ENCODE data around the gene CPA4.

Gene CPA4

GRCh38 chr7:130362251-130362816 is 69.4 kb downstream of the CPA4 start:
- no peaks in the 10 kb centered on the region for H3K9me3 ChIP-seq (ENCODE audit: control insufficient read depth, low read depth, low read length)
- no peak overlapping the region for H3K27ac ChIP-seq (ENCODE audit: low read length)
- no peaks in the 10 kb centered on the region for H3K27me3 ChIP-seq (ENCODE audit: control insufficient read depth, insufficient read depth, low read length)
- peaks cover 11% of the 10 kb centered on the region for H3K4me1 ChIP-seq (ENCODE audit: control insufficient read depth, low read depth, low read length)
- H3K9ac ChIP-seq (ENCODE audit: low read length) = no peak overlapping the region
- no peak overlapping the region for H3K4me3 ChIP-seq (ENCODE audit: low read length)
- no peaks in the 10 kb centered on the region for H3K36me3 ChIP-seq (ENCODE audit: control insufficient read depth, low read depth, low read length)

- H3K27me3 ChIP-seq (ENCODE audit: control insufficient read depth, insufficient read depth, low read length) = no peaks in the 10 kb centered on the region
- no peak overlapping the region for H3K27ac ChIP-seq (ENCODE audit: low read length)
- peaks cover 11% of the 10 kb centered on the region for H3K4me1 ChIP-seq (ENCODE audit: control insufficient read depth, low read depth, low read length)
- no peaks in the 10 kb centered on the region for H3K9me3 ChIP-seq (ENCODE audit: control insufficient read depth, low read depth, low read length)
- no peaks in the 10 kb centered on the region for H3K36me3 ChIP-seq (ENCODE audit: control insufficient read depth, low read depth, low read length)
- no peak overlapping the region for H3K4me3 ChIP-seq (ENCODE audit: low read length)
- H3K9ac ChIP-seq (ENCODE audit: low read length) = no peak overlapping the region
These were observed 70.3 kb downstream of the CPA4 start for GRCh38 chr7:130363026-130363847.

- no peak overlapping the region for H3K27ac ChIP-seq (ENCODE audit: low read length)
- H3K9ac ChIP-seq (ENCODE audit: low read length) = no peak overlapping the region
These were observed 71.5 kb downstream of the CPA4 start for GRCh38 chr7:130364451-130364850.

GRCh38 chr7:130365088-130365487 is 72.1 kb downstream of the CPA4 start:
- Histone ChIP-seq H3K9me3 (ENCODE audit: control insufficient read depth, low read depth, low read length) (no peaks in the 10 kb centered on the region), H3K4me1 (ENCODE audit: control insufficient read depth, low read depth, low read length) (peaks cover 11% of the 10 kb centered on the region), H3K36me3 (ENCODE audit: control insufficient read depth, low read depth, low read length) (no peaks in the 10 kb centered on the region), H3K27ac (ENCODE audit: low read length) (no peak overlapping the region), H3K4me3 (ENCODE audit: low read length) (no peak overlapping the region), H3K27me3 (ENCODE audit: control insufficient read depth, insufficient read depth, low read length) (no peaks in the 10 kb centered on the region), H3K9ac (ENCODE audit: low read length) (no peak overlapping the region)

More at GRCh38 chr7:130364451-130364850, 71.5 kb downstream of the CPA4 start:
- H3K9me3 ChIP-seq (ENCODE audit: control insufficient read depth, low read depth, low read length) = no peaks in the 10 kb centered on the region
- no peaks in the 10 kb centered on the region for H3K27me3 ChIP-seq (ENCODE audit: control insufficient read depth, insufficient read depth, low read length)
- H3K4me1 ChIP-seq (ENCODE audit: control insufficient read depth, low read depth, low read length) = peaks cover 11% of the 10 kb centered on the region
- no peak overlapping the region for H3K4me3 ChIP-seq (ENCODE audit: low read length)
- H3K36me3 ChIP-seq (ENCODE audit: control insufficient read depth, low read depth, low read length) = no peaks in the 10 kb centered on the region

GRCh38 chr7:130365511-130366441 is 72.8 kb downstream of the CPA4 start:
- Histone ChIP-seq H3K27me3 (ENCODE audit: control insufficient read depth, insufficient read depth, low read length) (no peaks in the 10 kb centered on the region), H3K36me3 (ENCODE audit: control insufficient read depth, low read depth, low read length) (no peaks in the 10 kb centered on the region), H3K27ac (ENCODE audit: low read length) (no peak overlapping the region), H3K4me1 (ENCODE audit: control insufficient read depth, low read depth, low read length) (peaks cover 11% of the 10 kb centered on the region), H3K9ac (ENCODE audit: low read length) (no peak overlapping the region), H3K9me3 (ENCODE audit: control insufficient read depth, low read depth, low read length) (no peaks in the 10 kb centered on the region), H3K4me3 (ENCODE audit: low read length) (no peak overlapping the region)

GRCh38 chr7:130366564-130366963 is 73.6 kb downstream of the CPA4 start:
- Histone ChIP-seq H3K9me3 (ENCODE audit: control insufficient read depth, low read depth, low read length) (no peaks in the 10 kb centered on the region), H3K27ac (ENCODE audit: low read length) (no peak overlapping the region), H3K27me3 (ENCODE audit: control insufficient read depth, insufficient read depth, low read length) (no peaks in the 10 kb centered on the region), H3K36me3 (ENCODE audit: control insufficient read depth, low read depth, low read length) (no peaks in the 10 kb centered on the region), H3K4me1 (ENCODE audit: control insufficient read depth, low read depth, low read length) (peaks cover 11% of the 10 kb centered on the region), H3K9ac (ENCODE audit: low read length) (no peak overlapping the region), H3K4me3 (ENCODE audit: low read length) (no peak overlapping the region)

- no peaks in the 10 kb centered on the region for H3K36me3 ChIP-seq (ENCODE audit: control insufficient read depth, low read depth, low read length)
These were observed 74.3 kb downstream of the CPA4 start for GRCh38 chr7:130367088-130367755.

GRCh38 chr7:130367836-130368746 is 75.1 kb downstream of the CPA4 start:
- Histone ChIP-seq H3K36me3 (ENCODE audit: control insufficient read depth, low read depth, low read length) (no peaks in the 10 kb centered on the region), H3K27ac (ENCODE audit: low read length) (no peak overlapping the region), H3K27me3 (ENCODE audit: control insufficient read depth, insufficient read depth, low read length) (no peaks in the 10 kb centered on the region), H3K4me3 (ENCODE audit: low read length) (no peak overlapping the region), H3K9me3 (ENCODE audit: control insufficient read depth, low read depth, low read length) (no peaks in the 10 kb centered on the region), H3K4me1 (ENCODE audit: control insufficient read depth, low read depth, low read length) (peaks cover 16% of the 10 kb centered on the region), H3K9ac (ENCODE audit: low read length) (no peak overlapping the region)

More at GRCh38 chr7:130367088-130367755, 74.3 kb downstream of the CPA4 start:
- Histone ChIP-seq H3K9me3 (ENCODE audit: control insufficient read depth, low read depth, low read length) (no peaks in the 10 kb centered on the region), H3K27me3 (ENCODE audit: control insufficient read depth, insufficient read depth, low read length) (no peaks in the 10 kb centered on the region), H3K9ac (ENCODE audit: low read length) (no peak overlapping the region), H3K27ac (ENCODE audit: low read length) (no peak overlapping the region), H3K4me3 (ENCODE audit: low read length) (no peak overlapping the region), H3K4me1 (ENCODE audit: control insufficient read depth, low read depth, low read length) (peaks cover 11% of the 10 kb centered on the region)

GRCh38 chr7:130369110-130369711 is 76.2 kb downstream of the CPA4 start:
- Histone ChIP-seq H3K4me3 (ENCODE audit: low read length) (no peak overlapping the region), H3K4me1 (ENCODE audit: control insufficient read depth, low read depth, low read length) (peaks cover 22% of the 10 kb centered on the region), H3K9ac (ENCODE audit: low read length) (no peak overlapping the region), H3K9me3 (ENCODE audit: control insufficient read depth, low read depth, low read length) (no peaks in the 10 kb centered on the region), H3K36me3 (ENCODE audit: control insufficient read depth, low read depth, low read length) (no peaks in the 10 kb centered on the region), H3K27me3 (ENCODE audit: control insufficient read depth, insufficient read depth, low read length) (no peaks in the 10 kb centered on the region), H3K27ac (ENCODE audit: low read length) (no peak overlapping the region)

- H3K4me1 ChIP-seq (ENCODE audit: control insufficient read depth, low read depth, low read length) = peaks cover 22% of the 10 kb centered on the region
- no peak overlapping the region for H3K4me3 ChIP-seq (ENCODE audit: low read length)
- H3K36me3 ChIP-seq (ENCODE audit: control insufficient read depth, low read depth, low read length) = no peaks in the 10 kb centered on the region
- no peaks in the 10 kb centered on the region for H3K9me3 ChIP-seq (ENCODE audit: control insufficient read depth, low read depth, low read length)
- H3K27ac ChIP-seq (ENCODE audit: low read length) = no peak overlapping the region
- no peak overlapping the region for H3K9ac ChIP-seq (ENCODE audit: low read length)
- no peaks in the 10 kb centered on the region for H3K27me3 ChIP-seq (ENCODE audit: control insufficient read depth, insufficient read depth, low read length)
These were observed 77.0 kb downstream of the CPA4 start for GRCh38 chr7:130369831-130370550.

Data from iPS-18a (cell line).